Activated B cell treated with CpG ODN at 0.5 μM for 24 hours (primary cell): ENCODE data around the gene B4GALT2. TPM values are rescaled to one million over a fixed set of nuclear protein-coding genes. Genes with fewer than 3 reads are reported as not detected.

ENCODE experiments used
- ATAC-seq: fragments of 200-7000 bp; cut with Tn5 transposase; one replicate; pipeline ENCODE4 v1.10.0; 2021; ENCODE audit warnings: low read depth, mild to moderate bottlenecking, moderate library complexity
- CTCF ChIA-PET: fragments of 350-600 bp; sonication (Branson Sonifier 250); formaldehyde crosslinking; loops from one replicate; lab custom pipeline; 2021; ENCODE audit warnings: antibody characterized with exemption; lab: Charles Lee
- POLR2A ChIA-PET: fragments of 350-600 bp; sonication (Branson Sonifier 250); formaldehyde crosslinking; loops from one replicate; lab custom pipeline; 2021; ENCODE audit warnings: antibody characterized with exemption; lab: Charles Lee
- DNase-seq: peaks from one replicate; pipeline ENCODE4 v3.0.0; 2022
- H3K27ac Mint-ChIP-seq: one replicate; pipeline ENCODE4 v1.8.0; 2020; ENCODE audit warnings: mixed read lengths
- H3K27me3 Mint-ChIP-seq: one replicate; pipeline ENCODE4 v1.8.0; 2021; ENCODE audit warnings: mixed read lengths
- H3K36me3 Mint-ChIP-seq: one replicate; pipeline ENCODE4 v1.8.0; 2021; ENCODE audit warnings: low read depth, mixed read lengths
- H3K4me1 Mint-ChIP-seq: one replicate; pipeline ENCODE4 v1.8.0; 2021; ENCODE audit warnings: mixed read lengths
- H3K4me3 Mint-ChIP-seq: one replicate; pipeline ENCODE4 v1.8.0; 2020; ENCODE audit warnings: mild to moderate bottlenecking, mixed read lengths
- H3K9me3 Mint-ChIP-seq: one replicate; pipeline ENCODE4 v1.8.0; 2020; ENCODE audit warnings: mixed read lengths
- CTCF ChIP-seq: fragments of 200-600 bp; IDR thresholded peaks from one replicate; pipeline ENCODE4 v1.8.0; 2022; ENCODE audit warnings: antibody characterized with exemption, mild to moderate bottlenecking
- intact Hi-C: fragments of 100-400 bp; cut with micrococcal nuclease; formaldehyde crosslinking; loops from one replicate; pipeline ENCODE4 v1.15.1; 2024
- total RNA-seq: library from RNA; stranded (reverse); gene quantifications from 2 replicates; pipeline ENCODE4 v1.2.3, GENCODE V29; 2022

Gene B4GALT2
- total RNA-seq, 1 donor from 2014 or later: 8.1 TPM

- Mint-ChIP-seq H3K9me3 (no peaks in the 10 kb centered on the region), H3K27me3 (no peaks in the 10 kb centered on the region), H3K27ac (peak within 1 kb of the TSS; percentile 73), H3K4me3 (peak within 1 kb of the TSS; percentile 88), H3K4me1 (peaks cover 19% of the 10 kb centered on the region), H3K36me3 (peaks cover 2% of the 10 kb centered on the region)
- ChIA-PET CTCF (interaction anchor here (1.2 kb wide), 1 partner anchor 14 kb away, joined by 3 read pairs; no protein-coding TSS in a partner anchor), POLR2A (interaction anchor here (0.6 to 2.4 kb wide), 10 partner anchors 36 to 1662 kb away, joined by 3 to 12 read pairs (median 4); partner anchors contain the start of genes ATP6V0B, DMAP1 and TMEM53)
- peak; percentile 5 for ATAC-seq
- no peak for TF ChIP-seq CTCF
- DNase-seq: peak; percentile 43
- intact Hi-C loops: loop anchor here (5.0 kb wide), 2 partner anchors 99 to 1656 kb away; partner anchors contain the start of genes ARTN, GPBP1L1 and TMEM69
Measured at GRCh38 chr1:44031252-44032169, 52.5 kb downstream of the B4GALT2 start, which contains the start of gene SLC6A9. SLC6A9 (minus strand) TSS chr1:44031462; CDS start chr1:44024277, 7,185 bp downstream.

- no peak for DNase-seq
- H3K4me1 Mint-ChIP-seq: peaks cover 17% of the 10 kb centered on the region
- CTCF ChIA-PET: no interaction called here
- POLR2A ChIA-PET: no interaction called here
- H3K27me3 Mint-ChIP-seq: no peaks in the 10 kb centered on the region
- intact Hi-C loops: loop anchor here (5.0 kb wide), 2 partner anchors 100 to 1655 kb away; partner anchors contain the start of genes ARTN, GPBP1L1 and TMEM69
- no peaks in the 10 kb centered on the region for H3K9me3 Mint-ChIP-seq
- no peak for TF ChIP-seq CTCF
- ATAC-seq: no peak
- peaks cover 2% of the 10 kb centered on the region for H3K36me3 Mint-ChIP-seq
- peak overlapping the region; percentile 88 for H3K4me3 Mint-ChIP-seq
- no peak overlapping the region for H3K27ac Mint-ChIP-seq
Measured at GRCh38 chr1:44032170-44032790, 53.3 kb downstream of the B4GALT2 start.

GRCh38 chr1:44033041-44033575 lies 54.1 kb downstream of the B4GALT2 start:
- ChIA-PET POLR2A (no interaction called here), CTCF (interaction anchor here (1.1 to 5.5 kb wide), 2 partner anchors 13 to 30 kb away, joined by 4 to 150 read pairs; no protein-coding TSS in a partner anchor)
- H3K4me1 Mint-ChIP-seq: peaks cover 17% of the 10 kb centered on the region
- H3K27ac Mint-ChIP-seq: no peak overlapping the region
- no peak overlapping the region for H3K4me3 Mint-ChIP-seq
- H3K9me3 Mint-ChIP-seq: no peaks in the 10 kb centered on the region
- H3K27me3 Mint-ChIP-seq: no peaks in the 10 kb centered on the region
- DNase-seq (no peak), ATAC-seq (no peak)
- H3K36me3 Mint-ChIP-seq: peaks cover 2% of the 10 kb centered on the region
- no peak for TF ChIP-seq CTCF
- intact Hi-C loops: loop anchor here (5.0 kb wide), 2 partner anchors 101 to 1654 kb away; partner anchors contain the start of genes ARTN, GPBP1L1 and TMEM69

- Mint-ChIP-seq H3K4me1 (peaks cover 14% of the 10 kb centered on the region), H3K27me3 (no peaks in the 10 kb centered on the region), H3K4me3 (no peak overlapping the region), H3K36me3 (peaks cover 2% of the 10 kb centered on the region), H3K9me3 (no peaks in the 10 kb centered on the region), H3K27ac (no peak overlapping the region)
- TF ChIP-seq CTCF: no peak
- intact Hi-C loops: loop anchor here (5.0 kb wide), 2 partner anchors 101 to 1654 kb away; partner anchors contain the start of genes ARTN, GPBP1L1 and TMEM69
- POLR2A ChIA-PET: interaction anchor here (0.8 to 0.9 kb wide), 2 partner anchors 40 to 59 kb away, joined by 3 to 6 read pairs; partner anchors contain the start of gene ATP6V0B
- CTCF ChIA-PET: interaction anchor here (1.0 to 5.5 kb wide), 3 partner anchors 13 to 270 kb away, joined by 3 to 150 read pairs (median 4); no protein-coding TSS in a partner anchor
- no peak for ATAC-seq
- no peak for DNase-seq
Measured at GRCh38 chr1:44033756-44034155, 54.7 kb downstream of the B4GALT2 start.
